HL-60/S4 treated with retinoic acid at 250 ng/mL for 4 days and 3 days (cell line): ENCODE data around the gene PFN1.
"Not testable (repeated sequence)": the region's sequence is repeated elsewhere in the genome, so short reads cannot be mapped to it uniquely, and the experiment has no call there.

ENCODE experiments used
- in situ Hi-C: fragments of 300-500 bp; cut with MboI; formaldehyde crosslinking; loops from 2 replicates; pipeline ENCODE4 v1.7.0; 2022; ENCODE audit warnings: low sequenced_read_pairs

Gene PFN1

GRCh38 chr17:4926577-4927335 lies 21.6 kb downstream of the PFN1 start:
- in situ Hi-C loops, result not testable (repeated sequence)

- in situ Hi-C loops, result no loop called here
Observed at GRCh38 chr17:4921320-4921719, 27.0 kb downstream of the PFN1 start.

- in situ Hi-C loops, result no loop called here
Observed at GRCh38 chr17:4920351-4921048, 27.8 kb downstream of the PFN1 start.

GRCh38 chr17:4919511-4920047 lies 28.8 kb downstream of the PFN1 start:
- in situ Hi-C loops, result no loop called here

- in situ Hi-C loops, result not testable (repeated sequence)
Observed at GRCh38 chr17:4914551-4914950, 33.8 kb downstream of the PFN1 start.

- in situ Hi-C loops, result no loop called here
Observed at GRCh38 chr17:4913994-4914393, 34.3 kb downstream of the PFN1 start.

- in situ Hi-C loops, result no loop called here
Observed at GRCh38 chr17:4908711-4909496, 39.4 kb downstream of the PFN1 start.

- in situ Hi-C loops, result no loop called here
Observed at GRCh38 chr17:4908301-4908700, 40.0 kb downstream of the PFN1 start.

GRCh38 chr17:4906642-4907041 lies 41.7 kb downstream of the PFN1 start:
- in situ Hi-C loops, result not testable (repeated sequence)

- in situ Hi-C loops, result no loop called here
Observed at GRCh38 chr17:4903051-4903818, 45.1 kb downstream of the PFN1 start, which contains the start of gene CHRNE. CHRNE (minus strand) TSS chr17:4903098; CDS start chr17:4903063, 35 bp downstream.

GRCh38 chr17:4902540-4902939 lies 45.8 kb downstream of the PFN1 start:
- in situ Hi-C loops, result no loop called here

GRCh38 chr17:4901648-4902344 lies 46.5 kb downstream of the PFN1 start:
- in situ Hi-C loops, result no loop called here

- in situ Hi-C loops, result no loop called here
Observed at GRCh38 chr17:4901108-4901647, 47.2 kb downstream of the PFN1 start.

GRCh38 chr17:4900231-4901107 lies 47.9 kb downstream of the PFN1 start:
- in situ Hi-C loops, result no loop called here

GRCh38 chr17:4899341-4900230 lies 48.7 kb downstream of the PFN1 start, which contains the start of gene C17orf107:
C17orf107 (plus strand) TSS chr17:4899536; CDS start chr17:4899763, 227 bp downstream.
- in situ Hi-C loops, result loop anchor here (25.0 kb wide), 1 partner anchor 337 kb away; the partner anchor contains the start of genes GGT6 and MYBBP1A

GRCh38 chr17:4898927-4899326 lies 49.4 kb downstream of the PFN1 start:
- in situ Hi-C loops, result loop anchor here (25.0 kb wide), 1 partner anchor 337 kb away; the partner anchor contains the start of genes GGT6 and MYBBP1A

GRCh38 chr17:4898351-4898750 lies 50.0 kb downstream of the PFN1 start:
- in situ Hi-C loops, result loop anchor here (25.0 kb wide), 1 partner anchor 336 kb away; the partner anchor contains the start of genes GGT6 and MYBBP1A
